NCI-H1930 (cell line): ENCODE data around the gene ZFPL1.
A peak's percentile ranks its signal among the peaks of the same experiment; 100 is the strongest.
"Not testable (repeated sequence)": the region's sequence is repeated elsewhere in the genome, so short reads cannot be mapped to it uniquely, and the experiment has no call there.

Experiments used
- DNase-seq, 2 experiments: peaks; one replicate each; lab custom pipeline; 2025; lab: John Stamatoyannopoulos, UW

The ZFPL1 gene

DNA sequence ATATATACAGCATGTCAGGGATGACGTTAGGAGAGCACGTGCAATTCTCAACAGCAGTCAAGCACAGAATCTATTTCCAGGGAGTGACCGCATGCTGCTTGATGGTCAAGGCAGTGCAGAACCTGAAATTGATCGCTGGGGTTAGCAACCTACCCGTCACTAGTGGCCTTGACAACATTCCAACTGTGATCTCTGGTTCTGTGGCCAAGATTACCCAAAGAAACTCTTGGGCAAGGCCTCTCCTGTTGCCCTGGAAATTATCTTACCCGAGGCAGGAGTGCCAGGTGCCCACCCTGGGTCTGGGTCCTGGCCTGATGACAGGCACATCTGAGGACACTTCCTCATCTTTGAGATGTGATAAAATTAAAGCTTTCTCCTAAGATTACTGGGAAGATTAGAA lies 29.8 kb downstream of the ZFPL1 start:
- no peak for DNase-seq

GRCh38 chr11:65114538-65115171 lies 30.6 kb downstream of the ZFPL1 start:
- DNase-seq: no peak

DNA sequence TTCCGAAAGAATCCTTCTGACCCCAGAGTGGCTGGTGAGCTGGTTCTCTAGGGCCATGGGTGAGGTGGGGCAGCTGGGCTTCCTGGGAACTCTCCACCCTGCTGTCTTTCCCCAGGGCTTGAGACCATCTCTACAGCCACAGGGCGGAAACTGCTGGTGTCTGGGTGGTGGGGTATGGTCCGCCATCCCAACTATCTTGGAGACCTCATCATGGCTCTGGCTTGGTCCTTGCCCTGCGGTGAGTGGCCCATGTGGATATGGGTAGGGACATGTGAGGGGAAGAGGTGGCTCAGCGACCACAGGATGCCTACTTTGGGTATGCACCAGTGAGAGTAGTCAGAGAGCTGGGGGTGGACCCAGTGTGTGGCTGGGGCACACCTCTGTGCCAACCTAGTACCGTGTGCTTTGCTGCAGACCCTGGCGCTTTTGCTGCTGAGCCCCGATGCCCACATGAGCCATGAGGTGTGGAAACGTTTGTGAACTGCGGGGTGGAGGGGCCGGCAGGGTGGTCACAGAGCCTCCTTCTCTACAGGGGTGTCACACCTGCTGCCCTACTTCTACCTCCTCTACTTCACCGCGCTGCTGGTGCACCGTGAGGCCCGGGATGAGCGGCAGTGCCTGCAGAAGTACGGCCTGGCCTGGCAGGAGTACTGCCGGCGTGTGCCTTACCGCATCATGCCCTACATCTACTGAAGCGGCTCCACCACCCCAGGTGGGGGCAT lies 31.5 kb downstream of the ZFPL1 start:
- DNase-seq: no peak

DNA sequence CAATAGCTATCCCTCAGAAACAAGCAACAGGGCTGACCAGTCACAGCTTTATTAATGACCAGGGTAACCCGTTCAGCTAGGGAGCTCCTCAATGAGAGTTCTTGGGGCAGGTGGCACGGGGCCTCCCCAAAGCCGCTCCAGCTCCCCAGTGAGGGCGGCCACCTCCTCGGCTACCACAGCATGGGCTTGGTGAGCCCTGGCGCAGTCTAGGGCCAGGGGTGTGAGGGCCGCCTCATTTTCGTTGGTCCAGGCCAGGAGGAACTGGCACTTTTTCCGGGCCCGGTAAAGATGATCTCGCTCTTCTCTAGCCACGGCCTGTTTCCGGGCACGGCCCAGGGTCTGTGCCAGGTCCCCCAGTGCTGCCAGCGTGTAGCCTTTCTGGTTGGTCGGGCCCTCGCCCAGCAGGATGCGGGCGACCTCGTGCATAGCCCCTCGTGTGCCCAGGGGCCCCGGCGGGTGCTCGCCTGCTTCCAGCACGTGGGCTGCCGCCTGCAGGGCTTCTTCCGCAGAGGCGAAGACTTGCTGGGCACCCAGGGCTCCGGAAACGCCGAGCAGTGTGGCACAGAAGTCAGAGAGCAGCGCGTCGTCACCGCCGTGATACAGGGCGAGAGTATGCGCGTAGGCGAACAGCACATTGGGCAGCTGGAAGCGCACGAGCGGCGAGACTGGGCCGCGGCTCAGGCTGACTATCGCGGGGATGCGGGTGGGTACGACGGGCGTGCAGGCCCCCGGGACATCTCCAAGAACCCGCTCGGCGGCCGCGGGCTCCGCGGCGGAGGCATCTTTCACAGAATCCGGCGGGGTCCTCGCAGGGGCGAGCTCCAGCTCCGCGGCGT lies 32.6 kb downstream of the ZFPL1 start:
- DNase-seq: peak; percentile 12 to 17

DNA sequence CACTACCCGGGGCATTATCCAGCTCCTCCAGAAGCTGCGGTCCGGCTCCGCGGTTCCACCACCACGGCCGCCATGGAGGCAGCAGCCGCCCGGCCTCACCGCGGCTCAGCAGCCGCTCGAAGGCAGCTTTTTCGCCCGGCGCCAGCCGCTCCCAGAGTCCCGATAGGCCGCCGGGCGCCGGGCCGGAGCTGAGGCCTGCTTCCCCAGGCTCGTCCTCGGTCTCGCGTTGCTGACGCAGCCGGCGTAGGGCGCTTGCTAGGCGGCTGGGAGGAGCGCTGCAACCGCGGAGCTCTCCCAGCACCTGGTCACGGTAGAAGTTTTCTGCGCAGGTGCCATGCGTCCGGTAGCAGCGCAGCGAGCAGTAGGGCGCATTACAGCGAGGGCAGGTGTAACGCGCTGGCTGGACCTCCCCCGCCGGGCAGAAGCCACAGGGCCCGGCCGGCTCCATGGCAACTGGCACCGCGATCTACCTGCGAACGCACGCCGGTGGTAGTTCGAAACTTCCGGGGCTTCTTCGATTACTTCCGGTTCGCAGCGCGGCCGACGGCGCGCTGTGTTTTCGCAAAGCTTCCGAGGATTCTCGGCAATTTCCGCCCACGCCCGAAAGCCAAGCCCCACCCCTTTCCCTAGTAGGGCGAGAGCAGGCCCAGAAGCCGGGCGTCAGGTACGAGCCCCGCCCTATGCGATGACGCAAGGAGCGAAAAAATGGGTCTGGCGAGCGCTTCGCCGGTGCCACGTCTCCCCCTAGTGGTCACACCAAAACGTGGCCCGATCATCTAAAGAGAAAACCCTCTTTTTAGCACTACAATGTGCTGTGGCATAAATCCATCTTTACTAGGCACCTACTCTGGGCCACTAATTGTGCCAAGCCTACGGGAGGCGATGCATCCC lies 33.4 kb downstream of the ZFPL1 start, which contains the start of gene ZNHIT2:
TSS of gene ZNHIT2 (minus strand) at position 496 of the 891 bp plus-strand sequence. CDS start at position 448, 48 bp downstream.
- DNase-seq: peak; percentile 96 to 99

GRCh38 chr11:65118097-65118837 lies 34.2 kb downstream of the ZFPL1 start:
- DNase-seq: no peak

GRCh38 chr11:65118891-65119669 lies 35.1 kb downstream of the ZFPL1 start:
- not testable (repeated sequence) for DNase-seq

- DNase-seq: no peak
Observed at GRCh38 chr11:65119670-65119995, 35.6 kb downstream of the ZFPL1 start.

- DNase-seq: no peak
Observed at GRCh38 chr11:65120831-65121230, 36.8 kb downstream of the ZFPL1 start.

DNA sequence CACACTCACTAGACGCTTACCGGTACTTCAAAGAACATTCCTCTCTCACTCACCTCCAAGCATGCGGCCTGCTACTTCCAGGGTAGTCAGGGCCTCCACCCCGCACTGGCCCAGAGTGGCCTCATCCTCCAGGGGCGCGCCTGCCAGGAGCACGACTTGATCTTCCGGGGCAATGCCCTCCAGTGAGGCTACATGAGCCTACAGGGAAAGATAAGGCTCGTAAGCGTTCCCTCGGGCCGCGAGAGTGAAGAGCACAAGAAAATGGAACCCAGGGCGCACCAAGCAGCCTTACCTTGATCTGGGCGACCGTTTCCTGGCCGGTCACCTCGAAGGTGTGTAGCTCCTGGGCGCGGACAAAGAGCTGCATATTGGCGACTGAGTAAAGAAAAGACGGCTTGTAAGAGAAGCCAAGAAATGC lies 37.4 kb downstream of the ZFPL1 start:
- no peak for DNase-seq

GRCh38 chr11:65121865-65122696 lies 38.1 kb downstream of the ZFPL1 start, which contains the start of the genes FAU and MRPL49:
Gene FAU (minus strand): TSS chr11:65122134. CDS start chr11:65121813, 321 bp downstream.
Gene MRPL49 (plus strand): TSS chr11:65122321. CDS start chr11:65122347, 26 bp downstream.
- DNase-seq: peak; percentile 96 to 97

GRCh38 chr11:65124480-65125196 lies 40.6 kb downstream of the ZFPL1 start:
- DNase-seq: no peak

- DNase-seq: no peak
Observed at GRCh38 chr11:65125197-65126056, 41.4 kb downstream of the ZFPL1 start.

- DNase-seq: no peak
Observed at GRCh38 chr11:65126624-65127274, 42.7 kb downstream of the ZFPL1 start.

DNA sequence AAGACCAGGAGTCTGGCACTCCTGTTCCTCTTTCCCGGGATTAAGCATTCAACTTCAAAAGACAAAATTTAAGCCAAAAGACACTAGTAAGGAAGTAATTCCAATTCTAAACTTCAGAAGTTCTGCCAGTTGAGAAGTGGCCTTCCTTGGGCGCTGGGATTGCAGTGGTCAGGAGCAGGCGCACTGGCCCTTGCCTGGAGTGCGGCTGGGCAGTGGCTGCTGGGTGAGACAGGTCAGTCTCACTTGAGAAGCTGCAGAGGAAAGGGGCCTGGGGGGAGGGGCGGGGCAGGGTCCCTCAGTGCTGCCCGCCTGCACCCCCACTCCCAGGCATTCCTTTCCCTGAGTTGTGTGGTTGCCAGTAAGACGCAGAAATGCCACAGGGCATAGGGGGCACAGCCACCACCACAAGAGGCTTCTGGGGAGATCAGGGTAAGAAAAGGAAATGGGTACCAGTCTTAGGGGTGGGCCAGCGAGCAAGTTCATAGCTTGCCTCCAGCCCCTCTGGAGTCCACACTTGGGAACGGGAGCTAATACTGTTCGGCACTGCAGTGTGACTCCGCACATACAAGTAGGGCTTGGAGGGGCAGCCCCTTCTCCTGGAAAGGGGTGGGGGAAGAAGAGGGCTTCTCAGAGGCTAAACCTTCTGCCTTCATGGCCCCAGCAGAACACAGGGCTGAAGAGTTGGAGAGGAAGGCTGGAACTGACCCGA lies 43.6 kb downstream of the ZFPL1 start:
- DNase-seq: no peak
